GM19023 (cell line): Measurements from ENCODE around the gene ARID5B.

Experiments used
- ATAC-seq: cut with Tn5 transposase; IDR thresholded peaks from one replicate; pipeline ENCODE4 v1.9.1; 2021; ENCODE audit warnings: mild to moderate bottlenecking, moderate library complexity; ENCODE audit not compliant: unreplicated experiment

ARID5B gene

GRCh38 chr10:61987537-61987936 is 86.0 kb downstream of the ARID5B start:
- peak; percentile 20 for ATAC-seq

GRCh38 chr10:61987951-61988379 is 86.5 kb downstream of the ARID5B start:
- ATAC-seq = peak; percentile 97

GRCh38 chr10:61989995-61990760 is 88.7 kb downstream of the ARID5B start:
- no peak for ATAC-seq

DNA sequence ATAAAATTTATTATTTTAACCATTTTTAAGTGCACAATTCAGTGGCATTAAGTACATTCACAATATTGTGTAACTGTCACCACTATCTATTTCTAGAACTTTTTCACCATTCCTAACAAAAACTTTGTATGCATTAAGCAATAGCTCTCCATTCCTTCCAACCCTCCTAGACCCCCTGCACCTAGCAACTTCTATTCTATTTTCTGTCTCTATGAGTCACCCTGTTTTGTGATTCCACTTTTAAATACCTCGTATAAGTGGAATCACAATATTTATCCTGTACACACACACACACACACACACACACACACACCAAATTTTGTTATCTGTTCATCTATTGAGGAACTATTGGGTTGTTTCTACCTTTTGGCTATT is 89.2 kb downstream of the ARID5B start:
- ATAC-seq = no peak

- ATAC-seq = no peak
Observed at GRCh38 chr10:61991166-61991565, 89.7 kb downstream of the ARID5B start.

DNA sequence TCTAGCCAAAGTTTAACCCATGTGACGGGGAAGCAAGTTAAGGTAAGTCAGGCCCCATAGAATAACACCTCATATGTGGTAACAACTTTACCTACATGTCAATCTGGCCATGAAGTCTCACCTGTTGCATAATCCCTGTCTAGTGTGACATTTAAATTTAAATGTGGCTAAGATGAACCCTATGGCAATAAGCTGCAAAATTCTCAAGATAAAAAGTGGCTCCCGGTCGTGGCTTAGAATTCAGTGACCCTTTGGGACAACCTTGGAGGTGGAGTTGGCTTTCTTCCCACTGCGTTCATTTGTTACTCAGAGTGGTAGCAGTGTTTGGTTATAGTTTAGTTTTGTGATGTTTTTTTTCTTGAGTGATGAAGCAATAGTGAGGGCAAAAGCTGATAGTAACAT is 90.6 kb downstream of the ARID5B start:
- no peak for ATAC-seq

GRCh38 chr10:61992671-61993668 is 91.5 kb downstream of the ARID5B start:
- ATAC-seq = no peak

- no peak for ATAC-seq
Observed at GRCh38 chr10:61993711-61994401, 92.4 kb downstream of the ARID5B start.

DNA sequence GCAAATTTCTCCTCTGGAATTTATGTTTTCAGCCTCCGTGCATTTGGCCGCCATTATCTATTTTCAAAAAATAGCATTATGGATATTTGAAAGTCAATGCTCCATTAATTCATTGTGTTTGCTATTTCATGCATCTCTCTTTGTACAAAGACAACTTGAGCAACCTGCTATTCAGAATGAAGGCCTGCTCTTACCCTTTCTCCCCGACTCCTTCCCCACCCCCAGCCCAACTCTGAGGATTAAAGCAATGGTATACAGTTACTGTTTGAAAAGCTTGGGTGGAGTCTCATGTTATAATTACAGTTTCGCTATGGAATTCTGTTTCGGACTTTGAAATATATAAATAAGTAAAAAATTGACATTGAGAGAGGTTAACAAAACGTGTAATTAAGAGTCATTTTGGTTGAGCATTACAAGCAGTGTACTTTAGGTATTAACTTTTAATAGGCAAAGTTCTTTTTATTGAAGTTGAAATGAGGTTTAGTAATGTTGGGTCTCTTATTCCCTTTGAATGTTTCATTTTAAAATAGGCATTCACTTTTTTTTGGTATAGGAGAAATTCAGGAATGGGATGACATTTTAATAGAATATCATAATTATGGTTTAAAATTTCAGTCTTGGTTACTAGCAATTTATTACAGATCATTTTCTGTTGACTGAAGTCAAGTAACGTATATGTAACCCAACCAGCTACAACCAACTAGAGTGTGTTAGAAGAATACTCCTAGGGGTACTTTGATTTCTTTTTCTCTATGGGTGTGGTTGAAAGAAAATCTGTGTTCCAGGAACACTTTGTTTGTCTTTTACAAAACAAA is 93.1 kb downstream of the ARID5B start:
- ATAC-seq = no peak

DNA sequence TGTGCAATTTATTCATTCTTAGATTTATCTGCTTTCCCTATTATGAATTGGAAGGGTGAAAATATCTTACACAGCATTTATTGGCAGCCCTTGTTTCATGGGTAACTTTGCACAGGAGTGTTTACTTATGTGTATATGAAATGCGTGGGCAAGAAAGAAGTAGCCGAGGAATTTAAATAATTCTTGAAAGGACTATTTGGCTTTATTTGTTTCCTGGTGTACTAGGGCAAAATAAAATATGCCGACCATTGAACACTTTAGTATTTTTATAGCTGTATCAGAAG is 93.7 kb downstream of the ARID5B start:
- ATAC-seq = no peak

DNA sequence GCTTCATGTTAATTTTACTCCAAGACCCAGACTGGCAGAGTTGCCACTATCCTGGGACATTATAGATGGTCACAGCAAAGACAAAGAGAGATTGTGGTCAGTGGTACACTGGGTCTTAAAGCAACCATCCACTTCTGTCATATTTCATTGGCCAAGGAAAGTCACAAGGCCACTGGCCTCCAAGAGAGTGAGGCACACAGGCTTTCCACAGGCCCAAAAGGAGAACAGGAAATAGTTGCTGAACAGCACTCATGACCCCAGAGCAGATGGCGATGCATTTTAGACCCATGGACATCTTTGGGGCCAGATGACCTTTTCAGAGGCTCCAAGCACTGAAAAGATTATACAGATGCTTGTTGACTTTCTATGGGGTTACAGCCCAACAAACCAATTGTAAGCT is 97.4 kb downstream of the ARID5B start:
- no peak for ATAC-seq

GRCh38 chr10:62000037-62000603 is 98.6 kb downstream of the ARID5B start:
- peak; percentile 75 for ATAC-seq

GRCh38 chr10:62000726-62001125 is 99.2 kb downstream of the ARID5B start:
- peak; percentile 8 for ATAC-seq

- ATAC-seq = no peak
Observed at GRCh38 chr10:62001898-62002297, 100.4 kb downstream of the ARID5B start.

GRCh38 chr10:62002753-62003152 is 101.3 kb downstream of the ARID5B start:
- ATAC-seq = no peak

GRCh38 chr10:62004042-62004441 is 102.5 kb downstream of the ARID5B start:
- no peak for ATAC-seq

- ATAC-seq = no peak
Observed at GRCh38 chr10:62005281-62005680, 103.8 kb downstream of the ARID5B start.

GRCh38 chr10:62005687-62006086 is 104.2 kb downstream of the ARID5B start:
- no peak for ATAC-seq

- ATAC-seq = no peak
Observed at GRCh38 chr10:62007145-62007544, 105.6 kb downstream of the ARID5B start.

DNA sequence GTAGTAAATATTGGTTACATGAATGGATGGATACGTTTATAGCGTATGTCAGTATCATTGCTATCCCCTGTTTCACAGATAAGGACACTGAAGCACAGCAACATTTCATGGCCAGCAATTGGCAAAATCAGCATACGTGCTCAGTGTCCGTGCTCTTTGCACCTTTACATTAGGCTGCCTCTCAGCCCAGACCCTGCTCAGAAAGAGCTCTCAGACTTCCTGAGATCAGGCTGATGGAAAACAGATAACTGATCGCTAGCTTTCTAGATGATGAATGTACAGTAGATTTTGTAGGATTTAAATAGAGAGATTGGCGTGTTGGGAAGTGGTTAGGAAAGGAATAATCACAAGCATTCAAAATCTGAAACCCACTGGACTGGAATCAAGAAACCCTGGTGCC is 106.7 kb downstream of the ARID5B start:
- no peak for ATAC-seq
